Immature natural killer cell (primary cell): ENCODE results near the gene TSPAN7. TPM values are rescaled to one million over a fixed set of nuclear protein-coding genes. Genes with fewer than 3 reads are reported as not detected.

Source experiments
- DNase-seq, 3 donors: peaks; one replicate each; pipeline ENCODE4 v3.0.0; 2022; ENCODE audit warnings: mixed read lengths in 1 of 3
- H3K27ac Mint-ChIP-seq, 6 donors: one replicate each; pipeline ENCODE4 v1.8.0; 2020; ENCODE audit warnings: mixed read lengths in 6 of 6, mild to moderate bottlenecking in 5 of 6, inconsistent platforms in 4 of 6, moderate library complexity in 3 of 6
- H3K27me3 Mint-ChIP-seq, 3 donors: one replicate each; pipeline ENCODE4 v1.8.0; 2020 to 2021; ENCODE audit warnings: low read depth in 3 of 3, mild to moderate bottlenecking in 3 of 3, mixed read lengths in 3 of 3, moderate library complexity in 3 of 3, inconsistent platforms in 1 of 3
- H3K36me3 Mint-ChIP-seq, 3 donors: one replicate each; pipeline ENCODE4 v1.8.0; 2020; ENCODE audit warnings: mixed read lengths in 3 of 3, inconsistent platforms in 2 of 3, mild to moderate bottlenecking in 2 of 3
- H3K4me1 Mint-ChIP-seq, 2 donors: one replicate each; pipeline ENCODE4 v1.8.0; 2020; ENCODE audit warnings: inconsistent platforms in 2 of 2, mild to moderate bottlenecking in 2 of 2, mixed read lengths in 2 of 2, moderate library complexity in 1 of 2
- H3K4me3 Mint-ChIP-seq, 5 donors: one replicate each; pipeline ENCODE4 v1.8.0; 2020; ENCODE audit warnings: mild to moderate bottlenecking in 5 of 5, mixed read lengths in 5 of 5, inconsistent platforms in 3 of 5, moderate library complexity in 3 of 5
- H3K9me3 Mint-ChIP-seq, 6 donors: one replicate each; pipeline ENCODE4 v1.8.0; 2020; ENCODE audit warnings: mild to moderate bottlenecking in 6 of 6, mixed read lengths in 6 of 6, inconsistent platforms in 4 of 6, moderate library complexity in 3 of 6
- polyA plus RNA-seq, 3 donors: library from polyadenylated mRNA; unstranded; fragments of 300-500 nt; fragmentation: Illumina TruSeq; gene quantifications; one replicate each; pipeline ENCODE4 v1.2.3, GENCODE V29; 2021

TSPAN7 gene, protein sequence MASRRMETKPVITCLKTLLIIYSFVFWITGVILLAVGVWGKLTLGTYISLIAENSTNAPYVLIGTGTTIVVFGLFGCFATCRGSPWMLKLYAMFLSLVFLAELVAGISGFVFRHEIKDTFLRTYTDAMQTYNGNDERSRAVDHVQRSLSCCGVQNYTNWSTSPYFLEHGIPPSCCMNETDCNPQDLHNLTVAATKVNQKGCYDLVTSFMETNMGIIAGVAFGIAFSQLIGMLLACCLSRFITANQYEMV
- polyA plus RNA-seq, result under 1 TPM in 2 of 3 donors, not detected in 1; 0.16 to 0.61 TPM

DNA sequence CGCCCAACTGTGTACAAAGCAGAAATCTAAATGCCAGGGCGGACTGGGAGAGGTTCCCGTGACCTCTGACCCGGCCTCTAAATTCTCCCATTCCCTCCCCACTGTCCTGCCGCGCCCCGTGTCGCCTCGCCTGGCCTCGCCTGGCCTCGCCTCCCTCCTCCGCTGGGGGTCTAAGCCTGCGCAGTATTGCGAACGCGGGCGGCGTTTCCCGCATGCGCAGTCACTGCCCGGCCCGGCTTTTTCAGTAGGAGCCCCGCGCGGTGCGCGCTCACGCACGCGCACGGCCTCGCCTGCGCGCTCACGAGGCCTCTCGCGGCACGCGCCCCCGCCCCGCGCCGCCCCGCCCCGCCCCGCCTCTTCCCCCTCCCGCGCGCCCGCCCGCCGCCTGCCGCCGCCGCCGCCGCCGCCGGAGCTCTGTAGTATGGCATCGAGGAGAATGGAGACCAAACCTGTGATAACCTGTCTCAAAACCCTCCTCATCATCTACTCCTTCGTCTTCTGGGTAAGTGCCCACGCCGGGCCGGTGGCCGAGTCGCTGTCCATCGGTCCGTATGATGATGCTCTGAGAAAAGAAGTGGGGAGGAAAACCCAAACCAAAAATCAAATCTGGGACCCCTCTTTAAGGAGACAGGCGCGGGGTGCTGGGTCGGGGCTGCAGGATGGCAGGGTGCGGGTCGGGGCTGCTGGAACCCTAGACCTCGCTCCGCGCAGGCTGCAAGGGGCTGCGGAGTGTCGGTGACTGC lies at the start of gene TSPAN7:
Gene TSPAN7 (plus strand): TSS at position 417 of the 743 bp plus-strand sequence. CDS start 5 bp downstream, at position 422.
- H3K4me1 Mint-ChIP-seq, result peaks cover 5 to 7% of the 10 kb centered on the region in 2 donors
- H3K36me3 Mint-ChIP-seq, result no peaks in the 10 kb centered on the region
- H3K27ac Mint-ChIP-seq, result no peak within 1 kb of the TSS
- DNase-seq, result peak; percentile 61 to 71 (median 62)
- H3K9me3 Mint-ChIP-seq, result no peaks in the 10 kb centered on the region
- H3K4me3 Mint-ChIP-seq, result peak within 1 kb of the TSS; percentile 79 to 83 (median 80)
- H3K27me3 Mint-ChIP-seq, result peaks cover 0 to 5% (median 1%) of the 10 kb centered on the region in 3 donors

DNA sequence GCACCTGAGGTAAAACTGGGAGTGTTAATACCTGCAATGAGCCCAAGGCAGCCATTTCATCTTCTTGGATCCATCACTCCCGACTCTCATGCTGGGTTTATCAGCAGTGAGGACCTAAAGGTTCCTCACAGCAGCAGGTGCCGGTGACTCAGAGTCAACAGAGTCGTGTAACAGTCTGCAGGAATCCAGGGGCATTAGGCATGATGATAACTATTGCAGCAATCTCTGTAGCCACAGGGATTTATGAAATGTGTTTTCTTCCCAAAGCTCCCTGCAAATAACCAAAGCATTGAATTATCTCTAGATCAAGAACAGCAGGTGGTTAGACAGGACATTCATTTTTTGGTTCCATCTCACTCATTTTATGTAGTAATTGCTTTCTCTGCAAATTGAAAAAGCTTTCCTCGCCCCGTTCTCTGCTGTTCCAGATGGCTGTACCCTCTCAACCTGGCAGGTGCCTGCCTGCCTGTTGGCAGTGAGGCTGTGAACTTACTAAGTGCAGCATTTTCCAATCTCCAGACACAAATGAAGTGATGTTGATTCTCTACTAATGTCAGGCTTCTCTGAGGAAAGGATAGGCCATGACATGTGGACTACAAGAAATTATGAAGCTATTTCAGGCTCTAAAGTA lies 48.1 kb upstream of the TSPAN7 start:
- DNase-seq, result no peak
- no peak overlapping the region for H3K27ac Mint-ChIP-seq
- no peak overlapping the region for H3K4me3 Mint-ChIP-seq
- H3K36me3 Mint-ChIP-seq, result no peaks in the 10 kb centered on the region
- peaks cover 9 to 20% of the 10 kb centered on the region in 2 donors for H3K4me1 Mint-ChIP-seq
- H3K9me3 Mint-ChIP-seq, result no peaks in the 10 kb centered on the region
- H3K27me3 Mint-ChIP-seq, result peaks cover 0 to 11% (median 4%) of the 10 kb centered on the region in 3 donors

DNA sequence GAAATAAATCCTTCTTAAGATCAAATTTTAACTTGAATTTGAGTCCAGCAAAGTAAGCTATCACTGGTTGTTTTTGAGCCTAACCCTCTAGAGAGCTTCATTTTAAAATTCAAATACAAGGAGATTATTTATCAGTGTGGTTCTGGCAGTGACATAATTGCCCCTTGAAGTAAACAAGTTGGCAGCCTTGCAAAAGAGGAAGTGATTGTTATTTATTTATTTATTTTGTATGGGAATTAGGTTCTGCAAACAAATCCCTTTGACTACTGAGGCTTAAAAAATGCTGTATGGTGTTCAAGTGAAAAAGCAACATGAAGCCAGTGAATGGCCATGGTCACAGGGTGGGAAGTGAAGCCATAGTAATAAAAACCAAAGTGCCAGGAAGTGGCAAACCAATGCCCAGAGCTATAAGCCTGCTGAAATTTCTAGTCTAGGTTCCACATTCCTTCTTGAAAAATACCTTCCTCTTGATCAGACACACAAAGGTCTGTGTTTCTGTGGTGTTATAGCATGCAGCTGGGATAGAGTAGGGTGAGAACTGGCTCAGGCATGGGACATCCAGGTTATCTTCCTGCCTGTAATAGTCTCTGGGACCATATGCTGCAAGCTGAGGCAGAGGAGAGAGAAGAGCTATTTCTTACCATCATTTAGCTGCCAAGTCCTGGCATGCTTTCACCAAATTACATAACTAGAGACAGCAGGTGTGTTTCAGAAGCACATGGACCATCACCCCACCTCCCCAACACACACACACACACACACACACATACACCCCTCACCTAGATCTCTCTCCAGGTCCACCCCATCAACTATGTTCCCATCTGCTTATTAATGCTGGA lies 47.1 kb upstream of the TSPAN7 start:
- Mint-ChIP-seq H3K4me3 (peak overlapping the region in 1 of 5 donors; percentile 1), H3K9me3 (no peaks in the 10 kb centered on the region), H3K36me3 (no peaks in the 10 kb centered on the region), H3K27me3 (peaks cover 0 to 10% (median 4%) of the 10 kb centered on the region in 3 donors), H3K27ac (no peak overlapping the region), H3K4me1 (peaks cover 9 to 20% of the 10 kb centered on the region in 2 donors)
- DNase-seq, result no peak

DNA sequence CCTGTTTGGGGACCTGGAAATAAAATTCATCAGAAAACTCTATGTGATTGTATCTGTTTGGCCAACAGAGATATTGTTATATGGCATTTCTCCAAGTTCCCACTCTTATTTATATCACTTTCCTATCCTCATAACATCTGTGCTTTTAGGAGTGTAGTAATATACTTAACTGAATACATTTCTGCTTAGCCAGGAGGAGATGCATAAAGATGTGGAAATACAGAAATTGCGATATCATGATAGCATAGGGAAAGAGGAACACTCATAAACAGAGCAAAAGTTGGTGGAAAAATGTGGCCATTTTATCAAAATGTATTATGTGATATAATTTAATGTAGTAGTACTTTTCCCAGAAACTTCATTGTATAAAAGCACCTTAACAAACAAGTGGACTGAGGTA lies 46.1 kb upstream of the TSPAN7 start:
- Mint-ChIP-seq H3K36me3 (no peaks in the 10 kb centered on the region), H3K27ac (no peak overlapping the region)

DNA sequence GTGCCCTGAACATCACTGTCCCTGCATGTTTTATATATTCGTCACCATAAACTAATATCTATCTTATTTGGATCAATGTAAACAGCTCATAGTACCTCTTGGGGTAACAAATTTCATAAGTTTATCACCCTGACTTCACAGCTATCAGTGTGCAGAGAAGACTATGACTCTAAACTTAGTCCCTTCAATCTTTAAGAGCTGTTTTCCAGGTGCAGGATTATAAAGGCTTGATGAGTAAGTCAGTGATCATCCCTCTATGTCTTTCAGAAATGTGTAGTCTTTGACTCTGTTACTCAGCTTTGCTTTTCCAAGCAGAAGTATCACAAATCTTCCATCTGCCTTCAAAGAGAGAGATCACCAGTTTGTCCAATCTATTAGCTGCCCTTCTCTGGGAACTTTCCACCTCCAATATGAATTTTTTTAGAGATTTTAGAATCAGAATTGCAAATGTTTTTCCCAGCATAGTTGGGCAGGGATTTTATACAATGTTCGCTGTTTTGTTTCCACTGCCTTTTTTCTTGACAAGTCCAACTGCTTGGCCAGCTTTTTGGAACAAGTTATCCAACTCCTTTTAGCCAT lies 45.1 kb upstream of the TSPAN7 start:
- Mint-ChIP-seq H3K27me3 (peaks cover 0 to 11% (median 4%) of the 10 kb centered on the region in 3 donors), H3K27ac (no peak overlapping the region), H3K4me1 (peaks cover 9 to 20% of the 10 kb centered on the region in 2 donors), H3K4me3 (no peak overlapping the region), H3K9me3 (no peaks in the 10 kb centered on the region), H3K36me3 (no peaks in the 10 kb centered on the region)
- DNase-seq, result no peak

More for the DNA sequence above, 46.1 kb upstream of the TSPAN7 start:
- no peak for DNase-seq
- H3K4me3 Mint-ChIP-seq, result no peak overlapping the region
- H3K9me3 Mint-ChIP-seq, result no peaks in the 10 kb centered on the region
- H3K4me1 Mint-ChIP-seq, result peaks cover 9 to 20% of the 10 kb centered on the region in 2 donors
- H3K27me3 Mint-ChIP-seq, result peaks cover 0 to 11% (median 4%) of the 10 kb centered on the region in 3 donors

DNA sequence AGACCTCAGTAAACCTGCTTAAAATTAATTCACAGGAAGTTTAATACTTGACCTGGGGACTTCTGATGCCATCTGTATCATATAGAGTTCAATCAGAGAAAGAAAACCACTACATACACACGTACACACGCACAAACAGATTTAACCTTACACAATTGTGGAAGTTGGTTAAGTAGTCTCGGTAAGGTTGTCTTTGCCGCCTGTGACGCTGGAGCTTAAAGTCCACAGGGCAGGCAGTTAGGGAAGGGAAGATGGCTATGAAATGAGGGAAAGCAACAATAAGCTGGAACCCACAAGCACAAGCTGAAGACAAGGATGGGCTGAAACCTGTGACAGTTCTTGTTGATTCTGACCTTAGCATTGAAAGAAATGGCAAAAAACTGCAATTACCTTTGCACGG lies 41.7 kb upstream of the TSPAN7 start:
- DNase-seq, result no peak
- Mint-ChIP-seq H3K9me3 (no peaks in the 10 kb centered on the region), H3K4me1 (peaks cover 2 to 6% of the 10 kb centered on the region in 2 donors), H3K36me3 (no peaks in the 10 kb centered on the region), H3K4me3 (no peak overlapping the region), H3K27ac (no peak overlapping the region), H3K27me3 (peaks cover 0 to 13% (median 1%) of the 10 kb centered on the region in 3 donors)

DNA sequence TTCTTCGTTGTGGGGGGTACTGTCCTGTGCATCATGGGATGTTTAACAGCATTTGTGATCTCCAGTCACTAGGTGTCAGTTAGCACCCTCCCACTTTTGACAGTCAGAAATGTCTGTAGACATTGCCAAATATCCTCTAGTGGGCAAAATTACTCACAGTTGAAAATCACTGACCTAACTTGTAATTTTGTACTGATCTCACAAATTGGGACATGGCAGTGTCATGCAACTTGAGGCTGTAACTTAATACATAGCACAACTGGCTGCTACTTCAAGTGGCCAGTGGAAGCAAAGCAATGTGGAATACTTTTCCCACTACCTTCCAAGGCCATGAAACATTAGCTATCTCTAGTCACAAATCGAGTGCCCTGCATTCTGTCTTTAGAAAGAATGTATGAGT lies 23.2 kb upstream of the TSPAN7 start:
- no peaks in the 10 kb centered on the region for H3K36me3 Mint-ChIP-seq
- no peak overlapping the region for H3K27ac Mint-ChIP-seq
- DNase-seq, result no peak
- H3K9me3 Mint-ChIP-seq, result no peaks in the 10 kb centered on the region
- peaks cover 0 to 6% (median under 1%) of the 10 kb centered on the region in 3 donors for H3K27me3 Mint-ChIP-seq
- no peaks in the 10 kb centered on the region for H3K4me1 Mint-ChIP-seq
- no peak overlapping the region for H3K4me3 Mint-ChIP-seq

DNA sequence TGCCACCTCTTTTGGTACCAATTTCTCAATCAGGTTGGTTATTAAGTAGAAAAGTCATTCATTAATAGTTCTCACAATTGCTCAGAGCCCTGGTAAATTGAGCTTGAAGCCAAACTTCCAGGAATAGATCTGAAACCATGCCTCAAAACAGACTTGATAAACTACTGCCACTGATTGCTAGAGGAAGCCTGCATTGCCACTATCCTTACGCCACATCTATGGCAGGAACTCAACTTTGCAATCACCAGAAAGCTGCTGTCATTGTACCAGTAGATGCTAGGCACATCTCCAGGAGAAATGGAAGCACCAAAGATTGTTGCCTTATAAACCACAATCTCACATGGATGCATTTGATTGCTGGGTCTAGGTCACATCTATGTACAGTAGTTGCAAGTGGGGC lies 21.6 kb upstream of the TSPAN7 start:
- no peak overlapping the region for H3K27ac Mint-ChIP-seq
- DNase-seq, result no peak
- H3K4me1 Mint-ChIP-seq, result no peaks in the 10 kb centered on the region
- H3K4me3 Mint-ChIP-seq, result no peak overlapping the region
- peaks cover 0 to 7% (median 0%) of the 10 kb centered on the region in 3 donors for H3K27me3 Mint-ChIP-seq
- H3K36me3 Mint-ChIP-seq, result no peaks in the 10 kb centered on the region
- no peaks in the 10 kb centered on the region for H3K9me3 Mint-ChIP-seq

DNA sequence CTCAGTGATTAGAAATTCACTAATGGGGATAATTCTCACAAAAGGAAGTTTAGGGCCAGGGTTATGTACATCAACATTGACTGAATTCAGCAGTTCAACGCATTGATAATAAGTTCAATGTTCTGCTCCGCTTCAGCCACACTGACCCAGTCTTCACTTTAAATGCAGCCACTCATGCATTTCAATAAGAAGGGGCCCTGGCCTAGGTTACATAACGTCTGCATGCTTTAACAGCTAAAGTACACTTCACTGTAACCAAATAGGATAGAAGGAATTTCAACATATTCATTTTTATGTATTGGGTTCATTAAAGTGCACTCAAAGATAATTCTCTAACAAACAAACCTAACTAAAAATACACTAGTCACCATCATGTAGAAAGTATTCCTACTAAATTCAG lies 12.8 kb upstream of the TSPAN7 start:
- Mint-ChIP-seq H3K4me1 (no peaks in the 10 kb centered on the region), H3K27me3 (peaks cover 0 to 9% (median 0%) of the 10 kb centered on the region in 3 donors), H3K27ac (no peak overlapping the region), H3K36me3 (no peaks in the 10 kb centered on the region), H3K9me3 (peaks cover 0 to 2% (median 0%) of the 10 kb centered on the region in 6 donors), H3K4me3 (no peak overlapping the region)
- DNase-seq, result no peak

DNA sequence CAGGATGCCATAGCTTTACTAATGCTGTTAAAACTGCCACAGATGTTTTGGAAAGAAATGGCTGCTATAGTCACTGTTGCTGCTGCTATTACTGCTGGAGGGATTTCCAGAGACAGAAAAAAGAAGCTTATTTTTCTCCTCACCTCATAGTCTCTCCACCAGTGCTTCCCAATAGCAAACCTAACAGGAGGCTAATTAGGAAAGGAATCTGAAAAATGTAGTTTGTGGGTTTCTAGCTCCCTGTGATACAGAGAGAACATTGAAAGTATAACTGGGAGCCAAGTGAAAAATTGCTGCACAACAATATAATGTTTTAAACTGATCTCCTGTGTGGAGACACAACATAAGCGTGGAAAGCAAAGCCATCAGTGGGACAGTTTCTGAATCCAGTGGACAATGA lies 8.6 kb upstream of the TSPAN7 start:
- no peaks in the 10 kb centered on the region for H3K4me1 Mint-ChIP-seq
- DNase-seq, result no peak
- no peak overlapping the region for H3K27ac Mint-ChIP-seq
- no peaks in the 10 kb centered on the region for H3K36me3 Mint-ChIP-seq
- H3K4me3 Mint-ChIP-seq, result no peak overlapping the region
- H3K27me3 Mint-ChIP-seq, result peaks cover 0 to 12% (median 0%) of the 10 kb centered on the region in 3 donors
- peaks cover 0 to 2% (median 0%) of the 10 kb centered on the region in 6 donors for H3K9me3 Mint-ChIP-seq

DNA sequence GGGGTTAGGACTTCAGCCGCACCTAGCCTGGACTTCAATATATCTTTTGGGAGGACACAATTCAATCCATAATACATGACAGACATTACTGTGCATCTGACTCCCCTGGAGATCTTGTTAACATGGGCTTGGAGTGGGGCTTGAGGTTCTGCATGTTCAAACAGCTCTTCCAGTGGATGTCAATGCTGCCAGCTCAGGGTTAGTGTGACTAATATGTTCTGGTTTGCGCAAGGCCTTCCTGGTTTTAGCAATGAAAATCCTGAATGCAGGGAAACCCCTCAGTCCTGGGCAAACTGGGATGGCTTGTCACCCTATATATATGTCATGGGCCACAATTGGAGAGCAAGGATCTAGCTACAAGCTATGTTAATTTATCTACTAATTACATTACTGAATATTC lies 2.7 kb upstream of the TSPAN7 start:
- H3K27me3 Mint-ChIP-seq, result peaks cover 0 to 4% (median 1%) of the 10 kb centered on the region in 3 donors
- H3K4me1 Mint-ChIP-seq, result peaks cover 5 to 7% of the 10 kb centered on the region in 2 donors
- DNase-seq, result no peak
- H3K36me3 Mint-ChIP-seq, result no peaks in the 10 kb centered on the region
- no peak overlapping the region for H3K4me3 Mint-ChIP-seq
- H3K9me3 Mint-ChIP-seq, result no peaks in the 10 kb centered on the region
- no peak overlapping the region for H3K27ac Mint-ChIP-seq

DNA sequence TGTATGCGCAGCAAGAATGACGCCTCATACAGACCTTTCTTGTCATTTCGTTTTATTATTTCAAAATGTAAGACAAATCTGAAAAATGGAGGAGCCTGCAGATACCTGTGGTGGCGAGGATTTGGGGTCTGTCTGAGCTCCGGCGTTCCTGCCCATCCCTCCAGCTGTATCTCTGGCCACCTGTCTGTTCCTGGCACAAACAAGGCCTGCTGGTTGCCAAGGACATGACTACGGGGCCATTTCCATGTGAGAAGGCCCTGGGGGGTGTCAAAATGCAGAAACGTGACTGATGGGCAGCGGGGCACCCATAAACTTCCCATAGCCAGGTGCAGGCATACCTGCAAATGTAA lies 591 bp upstream of the TSPAN7 start:
- H3K27me3 Mint-ChIP-seq, result peaks cover 0 to 5% (median 1%) of the 10 kb centered on the region in 3 donors
- H3K27ac Mint-ChIP-seq, result no peak overlapping the region
- H3K4me1 Mint-ChIP-seq, result peaks cover 5 to 7% of the 10 kb centered on the region in 2 donors
- no peaks in the 10 kb centered on the region for H3K9me3 Mint-ChIP-seq
- peak overlapping the region; percentile 34 to 68 (median 47) for H3K4me3 Mint-ChIP-seq
- H3K36me3 Mint-ChIP-seq, result no peaks in the 10 kb centered on the region
- no peak for DNase-seq
